Fibroblast of pulmonary artery (primary cell): ENCODE results near the gene ZNF679.
"Not testable (repeated sequence)": the region's sequence is repeated elsewhere in the genome, so short reads cannot be mapped to it uniquely, and the experiment has no call there.

Source experiments
- DNase-seq: peaks from one replicate; pipeline ENCODE4 v3.0.0-alpha.2; 2010; ENCODE audit warnings: low read depth
- H3K4me3 ChIP-seq: replicated peaks from 2 replicates; pipeline ENCODE4 v1.5.1; 2011; ENCODE audit warnings: low read depth, mild to moderate bottlenecking, control low read depth, low read length, moderate library complexity
- TF ChIP-seq, protein P1 (sequence below): IDR thresholded peaks from 2 replicates; pipeline ENCODE4 v1.5.1; 2011; ENCODE audit warnings: mild to moderate bottlenecking, control low read depth, low read length, inconsistent platforms; ENCODE audit errors: missing control alignments

Gene ZNF679

DNA sequence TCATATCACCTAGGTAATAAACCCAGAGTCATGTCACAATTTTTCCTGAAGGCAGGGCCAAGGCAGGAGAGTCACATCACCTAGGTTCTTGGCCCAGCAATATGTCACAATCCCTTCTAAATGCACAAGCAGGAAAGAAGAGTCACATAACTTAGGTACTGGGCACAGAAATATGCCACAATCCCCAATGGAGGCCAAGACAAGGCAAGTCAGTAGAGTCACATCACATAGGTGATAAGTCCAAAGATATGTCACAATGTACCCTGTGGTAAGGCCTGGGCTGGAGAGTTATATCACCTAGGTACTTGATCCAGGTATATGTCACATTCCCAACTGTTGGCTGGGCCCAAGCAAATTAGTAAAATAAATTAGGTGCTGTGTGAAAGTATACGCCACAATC lies at the start of gene ZNF679:
Gene ZNF679 (plus strand): TSS at position 301 of the 400 bp plus-strand sequence. CDS start 20,644 bp downstream, outside the sequence.
- not testable (repeated sequence) for H3K4me3 ChIP-seq, DNase-seq

DNA sequence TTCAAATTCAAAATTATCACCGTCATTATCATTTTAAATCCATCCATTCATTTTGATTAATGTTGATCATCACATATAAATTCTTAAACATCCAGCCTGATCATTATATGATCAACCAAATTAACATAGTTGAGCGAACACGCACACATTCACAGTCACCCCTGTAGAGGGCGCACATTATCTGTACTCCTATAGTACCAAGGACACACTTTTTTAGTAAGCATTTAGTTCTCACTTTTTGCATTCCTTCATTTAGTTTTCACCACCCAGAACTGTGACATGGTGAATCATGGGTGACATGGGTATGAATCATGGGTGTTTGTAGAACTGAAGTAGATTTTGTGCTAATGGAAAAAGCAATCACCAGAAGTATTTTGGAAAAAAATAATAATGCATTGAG lies 47.3 kb upstream of the ZNF679 start:
- peak; percentile 0 for DNase-seq
- H3K4me3 ChIP-seq, result no peak overlapping the region
- TF ChIP-seq, protein P1, sequence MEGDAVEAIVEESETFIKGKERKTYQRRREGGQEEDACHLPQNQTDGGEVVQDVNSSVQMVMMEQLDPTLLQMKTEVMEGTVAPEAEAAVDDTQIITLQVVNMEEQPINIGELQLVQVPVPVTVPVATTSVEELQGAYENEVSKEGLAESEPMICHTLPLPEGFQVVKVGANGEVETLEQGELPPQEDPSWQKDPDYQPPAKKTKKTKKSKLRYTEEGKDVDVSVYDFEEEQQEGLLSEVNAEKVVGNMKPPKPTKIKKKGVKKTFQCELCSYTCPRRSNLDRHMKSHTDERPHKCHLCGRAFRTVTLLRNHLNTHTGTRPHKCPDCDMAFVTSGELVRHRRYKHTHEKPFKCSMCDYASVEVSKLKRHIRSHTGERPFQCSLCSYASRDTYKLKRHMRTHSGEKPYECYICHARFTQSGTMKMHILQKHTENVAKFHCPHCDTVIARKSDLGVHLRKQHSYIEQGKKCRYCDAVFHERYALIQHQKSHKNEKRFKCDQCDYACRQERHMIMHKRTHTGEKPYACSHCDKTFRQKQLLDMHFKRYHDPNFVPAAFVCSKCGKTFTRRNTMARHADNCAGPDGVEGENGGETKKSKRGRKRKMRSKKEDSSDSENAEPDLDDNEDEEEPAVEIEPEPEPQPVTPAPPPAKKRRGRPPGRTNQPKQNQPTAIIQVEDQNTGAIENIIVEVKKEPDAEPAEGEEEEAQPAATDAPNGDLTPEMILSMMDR, result peak; percentile 6

DNA sequence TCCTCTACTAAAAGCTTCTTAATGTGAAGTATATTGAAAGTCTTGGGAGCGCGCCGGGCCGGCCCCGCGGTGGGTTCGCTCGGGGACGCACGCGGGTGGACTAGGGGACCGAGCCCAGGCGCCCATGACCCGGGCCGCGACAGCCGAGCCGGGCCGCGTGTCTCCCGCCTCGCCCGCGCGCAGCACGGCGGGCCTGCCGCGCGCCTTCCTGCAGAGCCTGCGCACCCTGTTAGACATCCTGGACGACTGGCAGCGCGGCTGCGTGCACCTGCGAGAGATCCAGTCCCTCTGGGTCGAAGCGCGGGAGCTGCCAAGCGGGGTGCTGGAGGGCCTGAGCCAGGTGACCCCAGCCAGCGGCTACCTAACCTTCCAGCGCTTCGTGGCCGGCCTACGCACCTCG lies 46.7 kb upstream of the ZNF679 start:
- H3K4me3 ChIP-seq, result no peak overlapping the region
- no peak for DNase-seq
- TF ChIP-seq, protein P1, result no peak

DNA sequence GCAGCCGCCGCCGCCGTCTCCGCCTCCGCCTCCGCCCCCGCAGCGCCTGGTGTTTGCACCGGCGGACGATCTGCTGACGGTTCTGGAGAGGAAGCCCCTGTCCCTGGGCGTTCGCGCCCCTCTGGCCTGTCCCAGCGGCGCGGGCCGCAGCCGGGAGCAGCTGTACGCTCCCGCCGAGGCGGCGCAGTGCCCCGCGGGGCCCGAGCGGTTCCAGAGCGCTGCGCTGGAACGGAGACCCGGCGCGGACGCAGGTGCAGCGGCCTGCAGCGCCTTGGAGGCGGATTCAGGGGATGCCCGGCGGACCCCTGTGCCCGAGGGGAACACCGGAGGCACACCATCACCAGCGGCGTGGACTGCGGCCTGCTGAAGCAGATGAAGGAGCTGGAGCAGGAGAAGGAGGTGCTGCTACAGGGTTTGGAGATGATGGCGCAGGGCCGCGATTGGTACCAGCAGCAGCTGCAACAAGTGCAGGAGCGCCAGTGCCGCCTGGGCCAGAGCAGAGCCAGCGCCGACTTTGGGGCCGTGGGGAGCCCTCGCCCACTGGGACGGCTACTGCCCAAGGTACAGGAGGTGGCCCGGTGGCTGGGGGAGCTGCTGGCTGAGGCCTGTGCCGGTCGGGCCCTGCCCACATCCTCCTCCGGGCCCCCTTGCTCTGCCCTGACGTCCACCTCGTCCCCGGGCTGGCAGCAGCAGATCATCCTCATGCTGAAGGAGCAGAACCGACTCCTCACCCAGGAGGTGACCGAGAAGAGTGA lies 46.1 kb upstream of the ZNF679 start:
- DNase-seq, result no peak
- TF ChIP-seq, protein P1, result no peak

GRCh38 chr7:64183126-64183742 lies 45.0 kb upstream of the ZNF679 start:
- no peak for DNase-seq
- no peak overlapping the region for H3K4me3 ChIP-seq
- TF ChIP-seq, protein P1, result peak; percentile 9

More for the DNA sequence above, 46.1 kb upstream of the ZNF679 start:
- H3K4me3 ChIP-seq, result no peak overlapping the region

- H3K4me3 ChIP-seq, result no peak overlapping the region
- TF ChIP-seq, protein P1, result no peak
- DNase-seq, result no peak
Measured at GRCh38 chr7:64183827-64184372, 44.4 kb upstream of the ZNF679 start.

- no peak overlapping the region for H3K4me3 ChIP-seq
- DNase-seq, result no peak
- TF ChIP-seq, protein P1, result no peak
Measured at GRCh38 chr7:64184376-64184775, 43.9 kb upstream of the ZNF679 start.
